Measurements from ENCODE around the gene PLPP3. TPM values are rescaled to one million over a fixed set of nuclear protein-coding genes. Genes with fewer than 3 reads are reported as not detected.

Gene PLPP3
- total and polyA plus RNA-seq, 2 of the 8 experiments (the other 6 are each of a cell fraction or from before 2014, with no cell fraction given), result 33.2 to 42.0 TPM

DNA sequence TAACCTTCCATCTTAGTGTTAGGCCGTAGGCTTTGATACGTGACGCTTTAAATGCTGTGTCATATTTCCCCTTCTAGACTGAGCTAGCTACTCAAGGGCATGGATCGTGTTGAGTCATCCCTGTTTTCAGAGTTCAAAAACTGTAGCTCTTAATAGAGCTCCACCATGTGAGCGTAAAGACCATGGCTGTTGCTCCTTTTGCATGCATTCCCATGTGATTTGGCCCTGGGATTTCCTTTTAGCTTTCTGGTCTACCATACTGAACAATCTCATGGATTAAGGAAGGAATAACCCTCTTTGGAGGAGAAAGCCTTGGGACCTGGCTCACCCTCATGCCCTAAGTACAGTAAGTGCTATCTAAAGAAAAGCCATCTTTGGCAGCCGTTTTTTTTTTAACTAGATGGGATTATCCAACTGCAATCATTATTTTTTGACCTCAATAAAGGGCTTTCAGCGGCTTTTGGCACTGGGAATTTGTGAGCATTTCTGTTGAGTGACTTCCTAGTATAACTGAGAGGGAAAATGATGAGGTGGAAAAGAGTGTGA lies 76.6 kb downstream of the PLPP3 start (continued):
- TF ChIP-seq MAFK (IDR thresholded peaks at IDR 0.05; ENCODE audit: low read depth, low read length), result no peak
- no peak for TF ChIP-seq RXRA (IDR thresholded peaks at IDR 0.05; ENCODE audit: insufficient read depth, low read depth, low read length)
- TF ChIP-seq POLR2A (IDR thresholded peaks at IDR 0.05; ENCODE audit: control extremely low read depth in 1 of 2, low read depth in 2 of 2, low read length in 2 of 2), result no peak
- no peak for TF ChIP-seq SAP30 (IDR thresholded peaks at IDR 0.05; ENCODE audit: insufficient read depth, insufficient replicate concordance, low read length)
- TF ChIP-seq YY1 (IDR thresholded peaks at IDR 0.05; ENCODE audit: low read depth, low read length), result no peak
- TF ChIP-seq POLR2AphosphoS5 (IDR thresholded peaks at IDR 0.05; ENCODE audit: low read depth, low read length), result no peak
- no peak for TF ChIP-seq HDAC2 (IDR thresholded peaks at IDR 0.05; ENCODE audit: borderline replicate concordance in 1 of 2, low read depth in 2 of 2, low read length in 2 of 2)
- no peak for TF ChIP-seq SP2 (IDR thresholded peaks at IDR 0.05; ENCODE audit: low read length)

Measured in H1 (cell line).